HepG2 (cell line): ENCODE measurements around the gene FAM163B. TPM values are rescaled to one million over a fixed set of nuclear protein-coding genes. Genes with fewer than 3 reads are reported as not detected.

Experiments
- ATAC-seq: fragments of 200-7000 bp; cut with Tn5 transposase; 3 replicates; pipeline ENCODE4 v1.9.1; 2020; ENCODE audit warnings: mild to moderate bottlenecking, moderate library complexity
- BruUV-seq: library from RNA; stranded (reverse); fragments of 400-500 nt; replicated peaks from 2 replicates; lab custom pipeline; 2021; lab: Mats Ljungman, UMichigan
- CTCF ChIA-PET: fragments of 300-600 bp; formaldehyde crosslinking; extraction: SDS; loops from one replicate; lab custom pipeline; 2021; ENCODE audit warnings: low total read pairs, inconsistent platforms, low intra/inter-chr PET ratio; lab: Yijun Ruan, JAX
- POLR2A ChIA-PET: fragments of 350-600 bp; sonication (Branson Sonifier 250); formaldehyde crosslinking; loops from one replicate; lab custom pipeline; 2020; ENCODE audit warnings: antibody characterized with exemption, inconsistent platforms; lab: Yijun Ruan, JAX
- DNase-seq: peaks from one replicate; pipeline ENCODE4 v3.0.0-alpha.2; 2015; ENCODE audit warnings: low spot score
- FAIRE-seq: peaks from 3 replicates; lab custom pipeline; 2011; peaks lifted over from hg19 to GRCh38; lab: Jason Lieb, UNC
- H2AFZ ChIP-seq: one replicate; pipeline ENCODE4 v1.6.1; 2011; ENCODE audit warnings: low read length, inconsistent platforms
- H3K27ac ChIP-seq: fragments of 300-600 bp; 3 replicates; pipeline ENCODE4 v1.8.0; 2011; ENCODE audit warnings: mixed run types, mild to moderate bottlenecking, mixed read lengths, low read length, inconsistent platforms; ENCODE audit not compliant: insufficient read depth; ENCODE audit errors: extremely low read length
- H3K27me3 ChIP-seq, 2 experiments: fragments of 200-600 bp in 1 of 2; 2 replicates in 1 of 2; 3 replicates in 1 of 2; pipeline versions ENCODE4 v1.6.0 to v1.8.0; 2011; ENCODE audit warnings: low read length in 2 of 2, mild to moderate bottlenecking in 2 of 2, moderate library complexity in 2 of 2, inconsistent platforms in 1 of 2; ENCODE audit not compliant: insufficient read depth in 2 of 2, control insufficient read depth in 1 of 2
- H3K36me3 ChIP-seq, 2 experiments: fragments of 200-600 bp in 1 of 2; replicated peaks in 1 of 2; 2 replicates in 1 of 2; 3 replicates in 1 of 2; pipeline versions ENCODE4 v1.5.1 to v1.8.0; 2011; ENCODE audit warnings: low read length in 2 of 2, inconsistent platforms in 1 of 2; ENCODE audit not compliant: insufficient read depth in 2 of 2, control insufficient read depth in 1 of 2
- H3K4me1 ChIP-seq: 2 replicates; pipeline ENCODE4 v1.5.1; 2012; ENCODE audit warnings: low read length, inconsistent platforms; ENCODE audit not compliant: insufficient read depth
- H3K4me2 ChIP-seq: 2 replicates; pipeline ENCODE4 v1.6.0; 2011; ENCODE audit warnings: low read depth, low read length, inconsistent platforms
- H3K4me3 ChIP-seq, 3 experiments: fragments of 200-600 bp in 1 of 3; sonication (generic), shearing (Covaris generic) in 1 of 3; replicated peaks in 1 of 3; 2 replicates each; pipeline ENCODE4 v1.5.1; 2011 to 2016; ENCODE audit warnings: low read length in 3 of 3, inconsistent platforms in 2 of 3, low read depth in 2 of 3, mild to moderate bottlenecking in 2 of 3, control low read depth in 1 of 3, mixed read lengths in 1 of 3; ENCODE audit not compliant: insufficient read depth in 1 of 3
- H3K79me2 ChIP-seq: one replicate; pipeline ENCODE4 v1.6.1; 2011; ENCODE audit warnings: low read length, inconsistent platforms; ENCODE audit not compliant: insufficient read depth
- H3K9ac ChIP-seq: 2 replicates; pipeline ENCODE4 v1.6.0; 2011; ENCODE audit warnings: mild to moderate bottlenecking, low read depth, low read length, inconsistent platforms; ENCODE audit not compliant: insufficient read depth
- H3K9me3 ChIP-seq: 2 replicates; pipeline ENCODE4 v1.5.1; 2012; ENCODE audit warnings: mild to moderate bottlenecking, low read length
- H4K20me1 ChIP-seq: 2 replicates; pipeline ENCODE4 v1.6.0; 2011; ENCODE audit warnings: inconsistent platforms, mild to moderate bottlenecking, low read length, moderate library complexity; ENCODE audit not compliant: insufficient read depth
- ATRX ChIP-seq: sonication (generic); formaldehyde crosslinking; IDR thresholded peaks from 2 replicates; pipeline ENCODE4 v1.4.0; 2020; ENCODE audit warnings: missing genetic modification reagents, borderline replicate concordance
- CAMTA2 ChIP-seq: sonication (generic); formaldehyde crosslinking; IDR thresholded peaks from 2 replicates; pipeline ENCODE4 v1.4.0; 2020; ENCODE audit warnings: mild to moderate bottlenecking, missing genetic modification reagents, borderline replicate concordance
- DPF2 ChIP-seq: sonication (generic); formaldehyde crosslinking; IDR thresholded peaks from 2 replicates; pipeline ENCODE4 v1.4.0; 2020; ENCODE audit warnings: mild to moderate bottlenecking, low read depth, missing genetic modification reagents, borderline replicate concordance
- NBN ChIP-seq: fragments of 450-650 bp; conservative IDR thresholded peaks from 2 replicates; pipeline ENCODE4 v1.6.1; 2017
- SIN3B ChIP-seq: fragments of 150-350 bp; IDR thresholded peaks from 2 replicates; pipeline ENCODE4 v1.6.1; 2014; ENCODE audit warnings: low read length
- SP5 ChIP-seq: IDR thresholded peaks from 2 replicates; pipeline ENCODE4 v1.6.1; 2016; ENCODE audit warnings: low read depth, borderline replicate concordance
- XBP1 ChIP-seq: sonication (generic); formaldehyde crosslinking; IDR thresholded peaks from 2 replicates; pipeline ENCODE4 v1.5.0; 2020; ENCODE audit warnings: missing genetic modification reagents
- ZNF263 ChIP-seq: sonication (generic); formaldehyde crosslinking; IDR thresholded peaks from 2 replicates; pipeline ENCODE4 v1.4.0; 2020; ENCODE audit warnings: missing genetic modification reagents
- ZNF644 ChIP-seq: IDR thresholded peaks from 2 replicates; pipeline ENCODE4 v1.6.1; 2016; ENCODE audit warnings: low read depth
- WGBS: methylation state at CpG from one replicate; pipeline ENCODE4 v1.1.6; 2017; ENCODE audit warnings: low lambda C conversion rate; 5-methylcytosine and 5-hydroxymethylcytosine counted together
- in situ Hi-C: cut with HindIII; loops from 2 replicates; pipeline ENCODE4 v1.10.0; 2017; ENCODE audit warnings: low pct_unique_long_range_greater_than_20kb; ENCODE audit not compliant: extremely low pct_ligation_motif_present
- intact Hi-C: fragments of 100-400 bp; cut with micrococcal nuclease; formaldehyde crosslinking; loops from one replicate; pipeline ENCODE4 v1.10.0; 2022; ENCODE audit not compliant: unreplicated experiment
- polyA plus RNA-seq, 8 experiments: library from polyadenylated mRNA; depleted of rRNA in 3 of 8; stranded (reverse) in 7 of 8; unstranded in 1 of 8; fragments of >200 nt; fragmentation: Illumina TruSeq in 4 of 8; extraction: Trizol in 4 of 8; gene quantifications; 2 replicates each; pipeline versions ENCODE4 v1.2.1 to v1.2.3, GENCODE V29; 2011 to 2016; ENCODE audit warnings: low read depth in 4 of 8, missing spikeins in 1 of 8, mixed read lengths in 1 of 8; ENCODE audit not compliant: insufficient read depth in 1 of 8
- total RNA-seq, 5 experiments: library from RNA; depleted of rRNA; stranded (reverse); fragments of >200 nt; fragmentation: Illumina TruSeq; extraction: Trizol; gene quantifications; 2 replicates each; pipeline ENCODE4 v1.2.3, GENCODE V29; 2016; ENCODE audit warnings: low read depth in 1 of 5
- TF ChIP-seq, protein P1 (sequence below): IDR thresholded peaks from 2 replicates; pipeline ENCODE4 v1.6.1; 2016; ENCODE audit warnings: low read depth, missing genetic modification reagents, missing compliant biosample characterization
- TF ChIP-seq, protein P2 (sequence below): sonication (generic); formaldehyde crosslinking; IDR thresholded peaks from 2 replicates; pipeline ENCODE4 v1.8.0; 2022; ENCODE audit warnings: missing genetic modification reagents, mild to moderate bottlenecking, inconsistent platforms, borderline replicate concordance
- TF ChIP-seq, protein P3 (sequence below): sonication (generic); formaldehyde crosslinking; IDR thresholded peaks from 2 replicates; pipeline ENCODE4 v1.8.0; 2022; ENCODE audit warnings: mild to moderate bottlenecking, missing genetic modification reagents; ENCODE audit not compliant: insufficient replicate concordance
- TF ChIP-seq, protein P4 (sequence below): sonication (generic); formaldehyde crosslinking; IDR thresholded peaks from 2 replicates; pipeline ENCODE4 v1.4.0; 2020; ENCODE audit warnings: mild to moderate bottlenecking, missing genetic modification reagents

The FAM163B gene
- total and polyA plus RNA-seq, 2 of the 13 experiments (the other 11 are each of a cell fraction or from before 2014, with no cell fraction given): not detected

DNA sequence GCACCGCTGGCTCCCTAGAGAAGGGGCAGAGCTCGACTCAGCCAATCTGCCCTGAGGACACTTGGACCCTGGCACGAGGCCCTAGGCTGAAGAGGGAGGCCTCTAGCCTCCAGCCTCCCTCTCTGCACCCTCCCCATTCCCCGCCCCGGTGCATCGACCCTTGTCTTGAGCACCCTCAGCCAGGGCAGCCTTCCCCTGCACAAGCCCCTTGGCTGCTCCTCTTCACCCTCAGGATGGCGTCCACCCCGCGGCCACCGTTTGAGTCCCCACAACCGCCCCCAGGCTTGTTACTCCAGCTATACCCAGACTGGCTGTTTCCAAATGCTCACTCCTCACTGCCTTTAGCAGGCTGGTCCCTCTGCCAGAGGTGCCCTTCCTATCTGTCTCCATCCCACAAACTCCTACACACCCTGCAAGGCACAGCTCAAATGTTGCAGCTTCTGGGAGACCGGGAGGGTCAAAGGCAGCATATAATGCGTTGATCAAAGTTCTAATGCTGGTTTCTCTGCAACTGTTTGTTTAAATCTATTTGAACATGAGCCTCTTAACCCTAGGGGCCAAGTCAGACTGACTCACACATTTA, 6.5 kb upstream of the FAM163B start (continued):
- TF ChIP-seq, protein P1, sequence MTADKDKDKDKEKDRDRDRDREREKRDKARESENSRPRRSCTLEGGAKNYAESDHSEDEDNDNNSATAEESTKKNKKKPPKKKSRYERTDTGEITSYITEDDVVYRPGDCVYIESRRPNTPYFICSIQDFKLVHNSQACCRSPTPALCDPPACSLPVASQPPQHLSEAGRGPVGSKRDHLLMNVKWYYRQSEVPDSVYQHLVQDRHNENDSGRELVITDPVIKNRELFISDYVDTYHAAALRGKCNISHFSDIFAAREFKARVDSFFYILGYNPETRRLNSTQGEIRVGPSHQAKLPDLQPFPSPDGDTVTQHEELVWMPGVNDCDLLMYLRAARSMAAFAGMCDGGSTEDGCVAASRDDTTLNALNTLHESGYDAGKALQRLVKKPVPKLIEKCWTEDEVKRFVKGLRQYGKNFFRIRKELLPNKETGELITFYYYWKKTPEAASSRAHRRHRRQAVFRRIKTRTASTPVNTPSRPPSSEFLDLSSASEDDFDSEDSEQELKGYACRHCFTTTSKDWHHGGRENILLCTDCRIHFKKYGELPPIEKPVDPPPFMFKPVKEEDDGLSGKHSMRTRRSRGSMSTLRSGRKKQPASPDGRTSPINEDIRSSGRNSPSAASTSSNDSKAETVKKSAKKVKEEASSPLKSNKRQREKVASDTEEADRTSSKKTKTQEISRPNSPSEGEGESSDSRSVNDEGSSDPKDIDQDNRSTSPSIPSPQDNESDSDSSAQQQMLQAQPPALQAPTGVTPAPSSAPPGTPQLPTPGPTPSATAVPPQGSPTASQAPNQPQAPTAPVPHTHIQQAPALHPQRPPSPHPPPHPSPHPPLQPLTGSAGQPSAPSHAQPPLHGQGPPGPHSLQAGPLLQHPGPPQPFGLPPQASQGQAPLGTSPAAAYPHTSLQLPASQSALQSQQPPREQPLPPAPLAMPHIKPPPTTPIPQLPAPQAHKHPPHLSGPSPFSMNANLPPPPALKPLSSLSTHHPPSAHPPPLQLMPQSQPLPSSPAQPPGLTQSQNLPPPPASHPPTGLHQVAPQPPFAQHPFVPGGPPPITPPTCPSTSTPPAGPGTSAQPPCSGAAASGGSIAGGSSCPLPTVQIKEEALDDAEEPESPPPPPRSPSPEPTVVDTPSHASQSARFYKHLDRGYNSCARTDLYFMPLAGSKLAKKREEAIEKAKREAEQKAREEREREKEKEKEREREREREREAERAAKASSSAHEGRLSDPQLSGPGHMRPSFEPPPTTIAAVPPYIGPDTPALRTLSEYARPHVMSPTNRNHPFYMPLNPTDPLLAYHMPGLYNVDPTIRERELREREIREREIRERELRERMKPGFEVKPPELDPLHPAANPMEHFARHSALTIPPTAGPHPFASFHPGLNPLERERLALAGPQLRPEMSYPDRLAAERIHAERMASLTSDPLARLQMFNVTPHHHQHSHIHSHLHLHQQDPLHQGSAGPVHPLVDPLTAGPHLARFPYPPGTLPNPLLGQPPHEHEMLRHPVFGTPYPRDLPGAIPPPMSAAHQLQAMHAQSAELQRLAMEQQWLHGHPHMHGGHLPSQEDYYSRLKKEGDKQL (CRISPR knock-in tag): no peak
- TF ChIP-seq CAMTA2 (no peak), NBN (no peak)
- TF ChIP-seq, all 625 proteins: peak for 0

DNA sequence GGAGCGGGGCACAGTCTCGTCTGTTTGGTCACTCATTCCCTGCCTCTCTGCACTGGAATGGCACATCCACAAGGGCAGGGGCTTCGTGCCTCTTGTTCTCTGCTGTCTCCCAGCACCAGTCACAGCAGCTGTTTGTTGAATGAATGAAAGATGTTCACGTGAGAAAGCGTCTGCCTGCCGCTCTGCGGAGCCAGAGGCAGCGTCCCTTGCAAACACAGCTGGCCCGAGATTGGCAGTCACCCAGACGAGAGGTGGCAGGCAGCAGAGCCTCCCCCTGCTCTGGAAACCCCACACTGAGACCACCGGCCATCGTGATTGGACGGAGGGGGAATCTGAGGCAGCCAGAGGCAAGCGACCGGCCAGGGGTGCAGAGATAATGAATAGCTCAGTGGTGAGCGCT, 6.0 kb upstream of the FAM163B start:
- CTCF ChIA-PET: no interaction called here
- H3K4me1 ChIP-seq: no peaks in the 10 kb centered on the region
- H3K4me3 ChIP-seq: no peak overlapping the region
- H3K4me2 ChIP-seq: no peak overlapping the region
- ATAC-seq (no peak), DNase-seq (no peak), FAIRE-seq (no peak)
- POLR2A ChIA-PET: no interaction called here
- H3K79me2 ChIP-seq: no peaks in the 10 kb centered on the region
- H3K36me3 ChIP-seq: no peaks in the 10 kb centered on the region
- no TSS peak for BruUV-seq
- no peak overlapping the region for H3K27ac ChIP-seq
- H3K27me3 ChIP-seq: peaks cover 7 to 75% of the 10 kb centered on the region in 2 experiments
- 0 out of 2 replicates have a peak, but pooled peaks cover 3% of the 10 kb centered on the region for H4K20me1 ChIP-seq
- H2AFZ ChIP-seq: no peak overlapping the region
- no peak overlapping the region for H3K9ac ChIP-seq
- H3K9me3 ChIP-seq: no peaks in the 10 kb centered on the region
- in situ Hi-C loops: no loop called here
- intact Hi-C loops: no loop called here
- 7% methylated on average over 11 of the region's 16 CpGs for WGBS
- no peak for TF ChIP-seq SIN3B
- TF ChIP-seq, protein P2, sequence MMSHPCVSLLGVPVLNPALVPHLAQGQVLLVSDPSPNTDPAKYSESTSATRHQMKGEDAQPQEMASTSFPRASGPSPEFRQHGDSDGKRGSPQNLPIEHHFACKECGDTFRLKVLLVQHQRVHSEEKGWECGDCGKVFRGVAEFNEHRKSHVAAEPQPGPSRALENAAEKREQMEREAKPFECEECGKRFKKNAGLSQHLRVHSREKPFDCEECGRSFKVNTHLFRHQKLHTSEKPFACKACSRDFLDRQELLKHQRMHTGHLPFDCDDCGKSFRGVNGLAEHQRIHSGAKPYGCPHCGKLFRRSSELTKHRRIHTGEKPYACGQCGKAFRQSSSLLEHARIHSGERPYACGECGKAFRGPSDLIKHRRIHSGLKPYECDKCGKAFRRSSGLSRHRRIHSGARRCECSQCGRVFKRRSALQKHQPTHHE (CRISPR knock-in tag): no peak
- TF ChIP-seq, protein P3, sequence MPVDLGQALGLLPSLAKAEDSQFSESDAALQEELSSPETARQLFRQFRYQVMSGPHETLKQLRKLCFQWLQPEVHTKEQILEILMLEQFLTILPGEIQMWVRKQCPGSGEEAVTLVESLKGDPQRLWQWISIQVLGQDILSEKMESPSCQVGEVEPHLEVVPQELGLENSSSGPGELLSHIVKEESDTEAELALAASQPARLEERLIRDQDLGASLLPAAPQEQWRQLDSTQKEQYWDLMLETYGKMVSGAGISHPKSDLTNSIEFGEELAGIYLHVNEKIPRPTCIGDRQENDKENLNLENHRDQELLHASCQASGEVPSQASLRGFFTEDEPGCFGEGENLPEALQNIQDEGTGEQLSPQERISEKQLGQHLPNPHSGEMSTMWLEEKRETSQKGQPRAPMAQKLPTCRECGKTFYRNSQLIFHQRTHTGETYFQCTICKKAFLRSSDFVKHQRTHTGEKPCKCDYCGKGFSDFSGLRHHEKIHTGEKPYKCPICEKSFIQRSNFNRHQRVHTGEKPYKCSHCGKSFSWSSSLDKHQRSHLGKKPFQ: no peak
- TF ChIP-seq ZNF644: no peak
- TF ChIP-seq, protein P4, sequence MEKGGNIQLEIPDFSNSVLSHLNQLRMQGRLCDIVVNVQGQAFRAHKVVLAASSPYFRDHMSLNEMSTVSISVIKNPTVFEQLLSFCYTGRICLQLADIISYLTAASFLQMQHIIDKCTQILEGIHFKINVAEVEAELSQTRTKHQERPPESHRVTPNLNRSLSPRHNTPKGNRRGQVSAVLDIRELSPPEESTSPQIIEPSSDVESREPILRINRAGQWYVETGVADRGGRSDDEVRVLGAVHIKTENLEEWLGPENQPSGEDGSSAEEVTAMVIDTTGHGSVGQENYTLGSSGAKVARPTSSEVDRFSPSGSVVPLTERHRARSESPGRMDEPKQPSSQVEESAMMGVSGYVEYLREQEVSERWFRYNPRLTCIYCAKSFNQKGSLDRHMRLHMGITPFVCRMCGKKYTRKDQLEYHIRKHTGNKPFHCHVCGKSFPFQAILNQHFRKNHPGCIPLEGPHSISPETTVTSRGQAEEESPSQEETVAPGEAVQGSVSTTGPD (CRISPR knock-in tag): no peak
- TF ChIP-seq DPF2 (CRISPR knock-in tag): no peak
- TF ChIP-seq SP5: no peak
- TF ChIP-seq XBP1: no peak
- no peak for TF ChIP-seq ATRX
- no peak for TF ChIP-seq ZNF263 (CRISPR knock-in tag)
